IMR-90 (cell line): ENCODE results near the gene TXK. TPM values are rescaled to one million over a fixed set of nuclear protein-coding genes. Genes with fewer than 3 reads are reported as not detected.

ENCODE experiments used
- ATAC-seq: fragments of 200-7000 bp; cut with Tn5 transposase; 2 replicates; pipeline ENCODE4 v1.9.1; 2020; ENCODE audit warnings: low read depth, mild to moderate bottlenecking, moderate library complexity
- BruUV-seq: library from RNA; stranded (reverse); fragments of 400-500 nt; replicated peaks from 2 replicates; lab custom pipeline; 2021; lab: Mats Ljungman, UMichigan
- CTCF ChIA-PET: fragments of 300-600 bp; formaldehyde crosslinking; extraction: SDS; loops from one replicate; lab custom pipeline; 2021; ENCODE audit warnings: antibody characterized with exemption; lab: Yijun Ruan, JAX
- POLR2A ChIA-PET: fragments of 300-600 bp; sonication (Branson Sonifier 250); formaldehyde crosslinking; loops from one replicate; lab custom pipeline; 2022; ENCODE audit warnings: antibody characterized with exemption; ENCODE audit not compliant: unreplicated experiment; lab: Charles Lee
- DNase-seq: peaks from one replicate; pipeline ENCODE4 v3.0.0; 2013
- H2AFZ ChIP-seq: replicated peaks from 2 replicates; pipeline ENCODE3; 2013; ENCODE audit warnings: low read length, mild to moderate bottlenecking; ENCODE audit not compliant: poor library complexity
- H2AK5ac ChIP-seq: 2 replicates; pipeline ENCODE4 v1.6.1; 2013; ENCODE audit warnings: low read depth, low read length, inconsistent platforms
- H2AK9ac ChIP-seq: replicated peaks from 2 replicates; pipeline ENCODE3; 2013; ENCODE audit warnings: mild to moderate bottlenecking, low read depth, low read length, moderate library complexity; ENCODE audit not compliant: poor library complexity
- H2BK120ac ChIP-seq: 2 replicates; pipeline ENCODE4 v1.6.1; 2013; ENCODE audit warnings: low read depth, low read length, inconsistent platforms
- H2BK15ac ChIP-seq: 3 replicates; pipeline ENCODE4 v1.6.1; 2013; ENCODE audit warnings: low read depth, low read length, inconsistent platforms
- H2BK20ac ChIP-seq: 2 replicates; pipeline ENCODE4 v1.6.1; 2013; ENCODE audit warnings: low read depth, mild to moderate bottlenecking, inconsistent platforms, low read length, moderate library complexity
- H2BK5ac ChIP-seq: 2 replicates; pipeline ENCODE4 v1.6.1; 2013; ENCODE audit warnings: mild to moderate bottlenecking, low read depth, low read length, inconsistent platforms; ENCODE audit not compliant: poor library complexity, severe bottlenecking
- H3K14ac ChIP-seq: replicated peaks from 2 replicates; pipeline ENCODE4 v1.6.1; 2013; ENCODE audit warnings: low read depth, low read length, inconsistent platforms
- H3K18ac ChIP-seq: 2 replicates; pipeline ENCODE4 v1.6.1; 2013; ENCODE audit warnings: low read depth, low read length, control low read depth
- H3K23ac ChIP-seq: 2 replicates; pipeline ENCODE4 v1.6.1; 2013; ENCODE audit warnings: low read depth, low read length, inconsistent platforms
- H3K27ac ChIP-seq: 2 replicates; pipeline ENCODE4 v1.5.1; 2013; ENCODE audit warnings: mild to moderate bottlenecking, control low read depth, low read length; ENCODE audit not compliant: insufficient read depth
- H3K27me3 ChIP-seq: 2 replicates; pipeline ENCODE4 v1.6.1; 2013; ENCODE audit warnings: low read length; ENCODE audit not compliant: control insufficient read depth, insufficient read depth
- H3K36me3 ChIP-seq: 2 replicates; pipeline ENCODE4 v1.6.1; 2013; ENCODE audit warnings: low read length, mixed read lengths; ENCODE audit not compliant: control insufficient read depth, insufficient read depth
- H3K4ac ChIP-seq: 2 replicates; pipeline ENCODE4 v1.6.1; 2013; ENCODE audit warnings: low read depth, low read length, inconsistent platforms
- H3K4me1 ChIP-seq: 2 replicates; pipeline ENCODE4 v1.6.1; 2013; ENCODE audit warnings: low read length, mixed read lengths; ENCODE audit not compliant: control insufficient read depth, insufficient read depth
- H3K4me2 ChIP-seq: 2 replicates; pipeline ENCODE4 v1.6.1; 2013; ENCODE audit warnings: low read depth, mild to moderate bottlenecking, control low read depth, low read length, moderate library complexity
- H3K4me3 ChIP-seq: 2 replicates; pipeline ENCODE4 v1.5.1; 2013; ENCODE audit warnings: low read depth, mild to moderate bottlenecking, control low read depth, low read length, moderate library complexity; ENCODE audit not compliant: insufficient read depth
- H3K56ac ChIP-seq: 2 replicates; pipeline ENCODE4 v1.6.1; 2013; ENCODE audit warnings: low read length, inconsistent platforms; ENCODE audit not compliant: insufficient read depth; ENCODE audit errors: extremely low read depth
- H3K79me1 ChIP-seq, 2 experiments: 2 replicates each; pipeline ENCODE4 v1.6.1; 2013; ENCODE audit warnings: low read length in 2 of 2, inconsistent platforms in 1 of 2, low read depth in 1 of 2
- H3K9ac ChIP-seq: 2 replicates; pipeline ENCODE4 v1.6.1; 2013; ENCODE audit warnings: low read depth, low read length, control low read depth
- H3K9me1 ChIP-seq: 2 replicates; pipeline ENCODE4 v1.6.1; 2013; ENCODE audit warnings: low read length, inconsistent platforms; ENCODE audit not compliant: insufficient read depth
- H3K9me3 ChIP-seq: 2 replicates; pipeline ENCODE4 v1.6.1; 2013; ENCODE audit warnings: low read length; ENCODE audit not compliant: control insufficient read depth, insufficient read depth
- H4K20me1 ChIP-seq: 2 replicates; pipeline ENCODE4 v1.6.1; 2013; ENCODE audit warnings: low read length, inconsistent platforms; ENCODE audit not compliant: insufficient read depth
- H4K5ac ChIP-seq: 2 replicates; pipeline ENCODE4 v1.6.1; 2013; ENCODE audit warnings: mild to moderate bottlenecking, low read depth, low read length, control low read depth
- H4K8ac ChIP-seq, 2 experiments: 2 replicates each; pipeline ENCODE4 v1.6.1; 2013; ENCODE audit warnings: low read depth in 2 of 2, low read length in 2 of 2, control low read depth in 1 of 2, inconsistent platforms in 1 of 2
- H4K91ac ChIP-seq: 2 replicates; pipeline ENCODE4 v1.6.1; 2013; ENCODE audit warnings: low read depth, low read length, inconsistent platforms; ENCODE audit not compliant: insufficient read depth
- MXI1 ChIP-seq: IDR thresholded peaks from 2 replicates; pipeline ENCODE4 v1.6.1; 2012; ENCODE audit warnings: low read depth, mild to moderate bottlenecking, low read length, moderate library complexity, borderline replicate concordance
- POLR2A ChIP-seq: IDR thresholded peaks from 2 replicates; pipeline ENCODE4 v1.6.1; 2012; ENCODE audit warnings: mild to moderate bottlenecking, low read depth, low read length
- RAD21 ChIP-seq: IDR thresholded peaks from 2 replicates; pipeline ENCODE4 v1.6.1; 2012; ENCODE audit warnings: low read length, improper control_type of control experiment
- WGBS, 2 experiments: methylation state at CpG; one replicate each; pipeline versions ENCODE4 v1.1.5 to v1.1.7; 2013; ENCODE audit warnings: missing lambda C conversion rate in 2 of 2; ENCODE audit not compliant: insufficient read length in 1 of 2; ENCODE audit errors: extremely low coverage in 2 of 2; 5-methylcytosine and 5-hydroxymethylcytosine counted together
- dilution Hi-C: fragments of 300-500 bp; cut with HindIII; formaldehyde crosslinking; loops from one replicate; pipeline ENCODE4 v1.14.3; 2018; ENCODE audit warnings: low sequenced_read_pairs; ENCODE audit not compliant: unreplicated experiment
- in situ Hi-C: fragments of 300-500 bp; cut with MboI; formaldehyde crosslinking; loops from 3 replicates; pipeline ENCODE4 v1.14.3; 2019; ENCODE audit warnings: low sequenced_read_pairs, inconsistent platforms, mixed read lengths
- intact Hi-C: fragments of 100-400 bp; cut with micrococcal nuclease; formaldehyde crosslinking; loops from 2 replicates; pipeline ENCODE4 v1.10.0; 2022
- polyA plus RNA-seq, 3 experiments: library from polyadenylated mRNA; depleted of rRNA; stranded (reverse); fragments of >200 nt; gene quantifications; 2 replicates each; pipeline ENCODE4 v1.2.3, GENCODE V29; 2012; ENCODE audit warnings: low replicate concordance in 1 of 3
- total RNA-seq: library from RNA; depleted of rRNA; stranded (reverse); fragments of >200 nt; gene quantifications from 2 replicates; pipeline ENCODE4 v1.2.3, GENCODE V29; 2012

The TXK gene
- total and polyA plus RNA-seq, 2 of the 4 experiments (the other 2 are of a cell fraction), result not detected

DNA sequence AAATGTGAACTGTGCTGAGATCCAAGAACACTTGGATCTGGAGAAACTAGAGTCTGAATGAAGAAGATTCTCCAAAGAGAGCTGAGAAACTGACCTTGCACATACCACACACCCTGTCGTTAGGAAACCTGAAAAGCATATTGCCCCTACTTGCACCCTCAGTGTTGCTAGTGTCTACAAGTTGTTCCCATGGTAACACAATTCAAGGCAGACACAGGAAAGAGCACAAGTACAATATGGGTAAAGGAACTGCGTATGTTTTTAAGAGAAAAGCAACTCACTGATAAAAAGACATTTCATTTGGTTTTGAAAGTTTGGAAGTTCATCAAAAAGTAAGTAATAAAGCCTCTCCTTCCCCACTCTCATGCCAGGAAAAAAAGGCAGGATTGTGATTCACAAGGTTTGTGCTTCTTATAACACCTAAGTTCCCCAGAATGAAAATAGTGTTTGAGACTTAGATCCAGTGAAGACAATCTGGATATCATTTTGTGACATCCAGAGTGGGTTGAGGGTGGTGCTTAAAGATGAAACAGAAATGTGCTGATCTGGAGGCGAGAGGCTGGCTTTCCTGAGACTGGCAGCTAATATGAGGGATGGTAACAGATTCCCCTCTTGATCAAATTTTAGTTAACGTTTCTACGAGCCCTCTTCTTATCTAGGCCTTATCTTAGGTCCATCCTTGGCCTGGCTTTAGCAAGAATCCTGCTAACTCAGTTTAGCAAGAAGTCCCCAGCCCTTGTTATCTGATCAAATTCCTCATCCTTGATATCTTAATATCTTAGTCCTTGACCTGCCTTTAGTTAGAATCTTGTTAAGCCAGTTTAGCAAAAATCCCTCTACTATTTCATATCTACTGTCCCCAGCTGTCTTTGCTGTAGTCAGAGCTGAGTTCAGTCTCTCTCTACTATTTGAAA is 75.2 kb downstream of the TXK start (continued):
- no peak for TF ChIP-seq RAD21
- no peak for TF ChIP-seq POLR2A

DNA sequence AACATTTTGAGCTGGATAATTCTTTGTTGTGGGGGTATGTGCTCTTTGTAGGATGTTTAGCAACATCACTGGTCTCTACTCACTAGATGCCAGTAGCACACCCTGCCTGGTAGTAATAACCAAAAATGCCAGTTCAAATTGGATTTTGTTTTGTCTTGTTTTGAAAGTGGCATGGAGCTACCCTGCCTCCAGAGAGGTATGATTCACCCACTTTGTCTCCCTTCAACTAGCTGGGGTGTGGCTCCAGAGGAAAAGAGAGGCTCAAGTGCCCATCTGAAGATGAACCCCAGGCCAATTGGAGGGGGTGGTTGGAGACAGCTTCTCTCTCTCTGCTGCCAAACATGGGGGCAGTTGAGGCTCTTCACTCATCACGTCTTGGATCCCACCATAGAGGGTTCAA is 83.0 kb downstream of the TXK start:
- in situ Hi-C loops, result no loop called here
- Histone ChIP-seq H3K4me1 (no peaks in the 10 kb centered on the region), H2BK20ac (no peak overlapping the region), H3K56ac (no peak overlapping the region), H2AK9ac (no peak overlapping the region), H3K27ac (no peak overlapping the region), H2AFZ (no peak overlapping the region), H3K79me1 (no peaks in the 10 kb centered on the region), H4K5ac (no peak overlapping the region), H3K9me1 (no peaks in the 10 kb centered on the region), H3K4me3 (no peak overlapping the region), H3K4me2 (no peak overlapping the region), H3K9me3 (no peaks in the 10 kb centered on the region), H3K36me3 (no peaks in the 10 kb centered on the region), H3K9ac (no peak overlapping the region), H4K20me1 (no peaks in the 10 kb centered on the region), H3K18ac (no peak overlapping the region), H3K27me3 (peaks cover 6% of the 10 kb centered on the region), H2BK15ac (no peak overlapping the region), H2BK5ac (no peak overlapping the region), H3K23ac (no peak overlapping the region), H3K4ac (no peak overlapping the region), H4K91ac (no peak overlapping the region), H2AK5ac (no peak overlapping the region), H3K14ac (no peak overlapping the region), H2BK120ac (no peak overlapping the region), H4K8ac (no peak overlapping the region)
- DNase-seq, result no peak
- no peak for ATAC-seq
- intact Hi-C loops, result no loop called here
- dilution Hi-C loops, result no loop called here
- BruUV-seq, result no TSS peak
- TF ChIP-seq POLR2A (no peak), MXI1 (no peak)
- ChIA-PET POLR2A (no interaction called here), CTCF (interaction anchor here (1.0 kb wide), 1 partner anchor 10 kb away, joined by 3 read pairs; no protein-coding TSS in a partner anchor)
- no CpG with 5 or more reads among the region's 1 CpG for WGBS, 2 experiments
